Neutrophil (primary cell): ENCODE data around the gene ERICH6.
A peak's percentile ranks its signal among the peaks of the same experiment; 100 is the strongest.

Source experiments
- H3K27ac ChIP-seq: fragments of 200-600 bp; sonication (generic); 2 replicates; pipeline ENCODE4 v1.5.1; 2016; ENCODE audit warnings: mild to moderate bottlenecking, moderate library complexity
- H3K27me3 ChIP-seq: fragments of 200-600 bp; sonication (generic); 2 replicates; pipeline ENCODE4 v1.6.0; 2016; ENCODE audit warnings: mild to moderate bottlenecking
- H3K36me3 ChIP-seq: fragments of 200-600 bp; sonication (generic); 2 replicates; pipeline ENCODE4 v1.5.1; 2017
- H3K4me1 ChIP-seq, 2 experiments: fragments of 200-600 bp in 1 of 2; sonication (generic) in 1 of 2; 1 replicate in 1 of 2; 2 replicates in 1 of 2; pipeline versions ENCODE4 v1.5.1 to v1.6.1; 2013 to 2016; ENCODE audit warnings: low read depth in 1 of 2, low read length in 1 of 2, mild to moderate bottlenecking in 1 of 2, moderate library complexity in 1 of 2; ENCODE audit not compliant: control insufficient read depth in 1 of 2, insufficient read depth in 1 of 2
- H3K4me3 ChIP-seq, 2 experiments: fragments of 200-600 bp in 1 of 2; sonication (generic) in 1 of 2; 1 replicate in 1 of 2; 2 replicates in 1 of 2; pipeline ENCODE4 v1.5.1; 2013 to 2016; ENCODE audit warnings: low read depth in 1 of 2, low read length in 1 of 2, mild to moderate bottlenecking in 1 of 2, moderate library complexity in 1 of 2
- H3K9me3 ChIP-seq: fragments of 200-600 bp; sonication (generic); 2 replicates; pipeline ENCODE4 v1.5.1; 2016
- TF ChIP-seq, protein P1 (sequence below): fragments of 200-600 bp; sonication (generic); IDR thresholded peaks from 2 replicates; pipeline ENCODE4 v1.5.1; 2016; ENCODE audit warnings: antibody characterized with exemption

ERICH6 gene

DNA sequence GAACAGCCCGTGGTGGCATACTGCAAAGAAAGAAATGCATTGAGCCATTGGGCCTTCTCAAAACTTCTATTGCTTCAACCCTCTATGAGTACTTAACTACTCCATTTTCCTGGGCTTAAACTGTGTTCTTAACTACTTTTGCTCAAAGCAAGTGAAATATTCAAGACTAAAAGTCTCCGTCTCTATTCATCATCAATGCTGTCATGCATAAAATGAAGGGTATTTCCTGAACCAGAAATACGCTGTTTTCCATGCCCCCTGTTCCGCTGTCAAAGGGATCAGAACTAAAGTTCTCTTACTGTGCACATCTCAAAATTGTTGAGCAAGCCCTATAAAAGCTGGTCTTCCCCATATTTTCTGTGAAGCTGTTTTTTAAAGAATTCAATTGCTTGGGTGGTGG is 39.0 kb upstream of the ERICH6 start:
- H3K4me1 ChIP-seq = peaks cover 16 to 27% of the 10 kb centered on the region in 2 experiments
- no peak overlapping the region for H3K27ac ChIP-seq
- no peaks in the 10 kb centered on the region for H3K9me3 ChIP-seq
- no peak overlapping the region for H3K4me3 ChIP-seq
- H3K27me3 ChIP-seq = no peaks in the 10 kb centered on the region
- H3K36me3 ChIP-seq = peaks cover 17% of the 10 kb centered on the region
- TF ChIP-seq, protein P1, sequence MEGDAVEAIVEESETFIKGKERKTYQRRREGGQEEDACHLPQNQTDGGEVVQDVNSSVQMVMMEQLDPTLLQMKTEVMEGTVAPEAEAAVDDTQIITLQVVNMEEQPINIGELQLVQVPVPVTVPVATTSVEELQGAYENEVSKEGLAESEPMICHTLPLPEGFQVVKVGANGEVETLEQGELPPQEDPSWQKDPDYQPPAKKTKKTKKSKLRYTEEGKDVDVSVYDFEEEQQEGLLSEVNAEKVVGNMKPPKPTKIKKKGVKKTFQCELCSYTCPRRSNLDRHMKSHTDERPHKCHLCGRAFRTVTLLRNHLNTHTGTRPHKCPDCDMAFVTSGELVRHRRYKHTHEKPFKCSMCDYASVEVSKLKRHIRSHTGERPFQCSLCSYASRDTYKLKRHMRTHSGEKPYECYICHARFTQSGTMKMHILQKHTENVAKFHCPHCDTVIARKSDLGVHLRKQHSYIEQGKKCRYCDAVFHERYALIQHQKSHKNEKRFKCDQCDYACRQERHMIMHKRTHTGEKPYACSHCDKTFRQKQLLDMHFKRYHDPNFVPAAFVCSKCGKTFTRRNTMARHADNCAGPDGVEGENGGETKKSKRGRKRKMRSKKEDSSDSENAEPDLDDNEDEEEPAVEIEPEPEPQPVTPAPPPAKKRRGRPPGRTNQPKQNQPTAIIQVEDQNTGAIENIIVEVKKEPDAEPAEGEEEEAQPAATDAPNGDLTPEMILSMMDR = no peak

DNA sequence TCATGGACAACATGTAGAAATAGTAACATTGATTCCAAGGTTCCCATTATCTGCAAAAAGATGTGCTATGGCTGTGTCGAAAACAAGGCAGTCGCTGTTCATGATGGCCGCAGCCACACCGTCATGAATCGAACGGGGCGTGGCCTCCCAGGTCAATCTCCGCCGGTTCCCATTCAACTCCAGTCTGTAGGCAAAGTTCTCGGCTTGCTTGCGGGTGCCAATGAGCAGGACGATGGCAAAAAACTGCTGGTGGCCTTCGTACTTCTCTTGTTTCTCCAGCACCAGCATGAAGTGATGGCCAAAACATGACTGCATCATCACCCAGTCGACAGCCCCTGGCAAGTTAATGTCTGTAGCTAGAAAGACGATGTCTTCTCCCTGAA is 38.4 kb upstream of the ERICH6 start:
- TF ChIP-seq, protein P1 = no peak
- Histone ChIP-seq H3K27me3 (no peaks in the 10 kb centered on the region), H3K4me3 (no peak overlapping the region), H3K27ac (no peak overlapping the region), H3K36me3 (peaks cover 17% of the 10 kb centered on the region), H3K4me1 (peaks cover 19 to 25% of the 10 kb centered on the region in 2 experiments), H3K9me3 (no peaks in the 10 kb centered on the region)

DNA sequence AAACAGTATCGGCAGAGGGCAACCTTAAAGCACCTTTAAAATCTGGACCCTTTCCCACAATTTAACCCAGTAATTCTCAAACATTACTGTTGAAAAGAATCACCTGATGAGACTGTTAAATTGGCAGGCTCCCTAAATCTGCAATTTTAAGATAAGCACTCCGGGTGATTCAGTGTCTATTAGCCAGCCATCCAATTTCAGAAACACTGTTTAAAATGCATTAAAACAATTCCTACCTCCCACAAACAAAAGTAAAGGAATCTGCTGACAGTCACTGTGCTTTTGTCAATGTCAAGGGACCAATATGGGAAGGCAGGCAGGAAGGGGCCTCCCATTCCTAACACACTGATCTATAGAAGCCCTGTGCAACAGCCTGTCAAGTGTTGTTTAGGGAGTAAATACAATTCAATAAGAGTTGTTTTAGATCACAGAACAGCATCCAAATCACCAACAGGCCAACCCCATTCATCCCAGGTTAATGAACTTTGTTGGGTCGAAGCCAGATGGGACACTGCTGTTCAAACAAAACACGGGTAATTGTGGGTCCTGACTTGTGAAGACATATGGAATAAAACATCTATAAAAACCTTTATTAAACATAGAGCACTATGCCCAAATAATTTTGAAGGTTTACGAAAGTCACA is 37.9 kb upstream of the ERICH6 start:
- Histone ChIP-seq H3K27ac (no peak overlapping the region), H3K36me3 (peaks cover 17% of the 10 kb centered on the region), H3K27me3 (no peaks in the 10 kb centered on the region), H3K4me3 (no peak overlapping the region), H3K9me3 (no peaks in the 10 kb centered on the region), H3K4me1 (peaks cover 19 to 25% of the 10 kb centered on the region in 2 experiments)
- TF ChIP-seq, protein P1 = no peak

DNA sequence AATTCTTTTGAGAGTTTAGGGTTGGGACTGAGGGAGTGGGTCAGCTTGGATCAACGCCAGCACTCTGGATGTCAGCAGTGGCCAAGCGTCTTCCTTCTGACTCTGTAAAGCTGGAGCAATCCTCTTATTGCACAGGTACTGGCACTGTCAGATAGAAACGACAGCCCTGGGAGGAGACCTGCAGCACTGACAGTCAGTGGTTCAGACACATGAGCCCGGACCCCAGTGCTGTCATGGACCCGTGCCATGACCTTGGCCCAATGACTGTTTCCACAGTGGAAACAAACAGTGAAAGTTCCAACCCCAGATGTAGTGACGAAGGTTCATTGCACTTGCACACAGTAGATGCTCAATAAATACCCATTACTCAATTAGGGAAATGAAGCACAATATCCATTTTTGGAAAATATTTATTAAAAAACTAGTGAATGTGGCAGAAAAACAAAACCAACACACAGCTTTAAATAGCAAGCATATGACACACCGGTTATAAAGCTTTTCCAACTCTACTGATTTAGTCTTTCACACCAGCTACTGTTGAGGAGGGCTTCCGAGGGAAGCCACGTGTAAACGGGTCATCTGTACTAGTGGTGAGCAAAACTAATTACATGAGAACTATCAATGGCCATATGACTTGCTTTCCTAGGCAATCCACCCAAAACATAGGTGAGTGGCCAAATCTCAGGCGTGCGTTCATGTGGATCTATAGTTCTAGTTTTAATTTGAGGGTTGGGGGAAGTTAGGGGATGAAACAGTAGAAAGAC is 37.2 kb upstream of the ERICH6 start:
- Histone ChIP-seq H3K4me1 (peaks cover 19 to 25% of the 10 kb centered on the region in 2 experiments), H3K9me3 (no peaks in the 10 kb centered on the region), H3K27ac (no peak overlapping the region), H3K4me3 (no peak overlapping the region), H3K36me3 (peaks cover 17% of the 10 kb centered on the region), H3K27me3 (no peaks in the 10 kb centered on the region)
- TF ChIP-seq, protein P1 = no peak

DNA sequence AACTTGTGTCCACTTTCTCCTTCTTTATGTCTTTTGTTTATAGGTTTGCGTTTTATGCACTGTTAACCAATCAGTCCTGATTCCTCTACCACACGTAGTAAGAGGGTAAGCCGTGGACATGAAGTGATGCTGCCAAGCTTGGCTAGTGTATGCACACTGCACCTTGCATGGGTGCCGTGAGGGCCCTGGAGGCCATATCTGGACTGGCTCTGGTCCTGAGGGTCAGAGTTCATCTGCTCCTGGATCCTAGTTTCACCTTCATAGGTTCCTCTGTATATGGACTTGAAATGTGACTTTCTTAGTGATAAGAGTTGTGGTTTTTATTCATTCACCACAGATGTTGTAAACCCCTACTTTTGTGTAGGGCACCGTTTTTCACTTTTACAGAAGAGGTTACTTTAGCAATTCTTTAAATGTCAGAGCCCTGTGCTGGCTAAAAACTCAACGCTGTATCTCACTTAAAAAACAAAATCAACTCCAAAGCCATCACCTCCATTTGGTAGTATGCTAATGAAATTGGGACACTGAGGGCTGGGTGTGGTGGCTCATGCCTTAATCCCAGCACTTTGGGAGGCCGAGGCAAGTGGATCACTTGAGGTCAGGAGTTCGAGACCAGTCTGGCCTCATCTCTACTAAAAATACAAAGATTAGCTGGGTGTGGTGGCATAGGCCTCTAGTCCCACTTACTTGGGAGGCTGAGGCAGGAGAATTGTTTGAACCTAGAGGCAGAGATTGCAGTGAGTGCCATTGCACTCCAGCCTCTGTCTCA is 36.3 kb upstream of the ERICH6 start:
- Histone ChIP-seq H3K4me3 (no peak overlapping the region), H3K4me1 (peaks cover 19 to 25% of the 10 kb centered on the region in 2 experiments), H3K9me3 (no peaks in the 10 kb centered on the region), H3K27me3 (no peaks in the 10 kb centered on the region), H3K27ac (peak overlapping the region; percentile 18), H3K36me3 (peaks cover 17% of the 10 kb centered on the region)
- TF ChIP-seq, protein P1 = no peak
